GM12891 (cell line): ENCODE measurements around the gene CARS1.

ENCODE experiments used
- POLR2A ChIP-seq: IDR thresholded peaks from 2 replicates; pipeline ENCODE4 v1.6.1; 2011; ENCODE audit warnings: low read depth, low read length, control low read depth
- POLR2AphosphoS5 ChIP-seq: IDR thresholded peaks from 2 replicates; pipeline ENCODE4 v1.6.1; 2011; ENCODE audit warnings: low read depth, low read length, control low read depth
- SPI1 ChIP-seq: IDR thresholded peaks from 2 replicates; pipeline ENCODE4 v1.6.1; 2011; ENCODE audit warnings: low read depth, low read length, control low read depth
- TAF1 ChIP-seq: IDR thresholded peaks from 2 replicates; pipeline ENCODE4 v1.6.1; 2011; ENCODE audit warnings: low read depth, low read length, control low read depth

GRCh38 chr11:3049430-3050243 lies 7.6 kb downstream of the CARS1 start:
- peak; percentile 19; the same call in 1 of the 2 replicates for TF ChIP-seq SPI1
- TF ChIP-seq POLR2A: no peak
- no peak for TF ChIP-seq POLR2AphosphoS5
- no peak for TF ChIP-seq TAF1
